ENCODE data around the gene ALPL. TPM values are rescaled to one million over a fixed set of nuclear protein-coding genes. Genes with fewer than 3 reads are reported as not detected.

Gene ALPL
- total RNA-seq, 2 donors from 2014 or later: 16.2 to 50.3 TPM

- Histone ChIP-seq H3K4me1 (peaks cover 0 to 50% of the 10 kb centered on the region in 2 donors), H3K4me3 (no peak overlapping the region), H3K9me3 (no peaks in the 10 kb centered on the region), H3K36me3 (no peaks in the 10 kb centered on the region), H3K27ac (peak overlapping the region; percentile 51 to 80), H3K27me3 (no peaks in the 10 kb centered on the region)
- DNase-seq (ENCODE audit: low spot score): peak; percentile 72
- TF ChIP-seq CTCF (IDR thresholded peaks at IDR 0.05): no peak
Observed at GRCh38 chr1:21536218-21536617, 27.0 kb downstream of the ALPL start.

DNA sequence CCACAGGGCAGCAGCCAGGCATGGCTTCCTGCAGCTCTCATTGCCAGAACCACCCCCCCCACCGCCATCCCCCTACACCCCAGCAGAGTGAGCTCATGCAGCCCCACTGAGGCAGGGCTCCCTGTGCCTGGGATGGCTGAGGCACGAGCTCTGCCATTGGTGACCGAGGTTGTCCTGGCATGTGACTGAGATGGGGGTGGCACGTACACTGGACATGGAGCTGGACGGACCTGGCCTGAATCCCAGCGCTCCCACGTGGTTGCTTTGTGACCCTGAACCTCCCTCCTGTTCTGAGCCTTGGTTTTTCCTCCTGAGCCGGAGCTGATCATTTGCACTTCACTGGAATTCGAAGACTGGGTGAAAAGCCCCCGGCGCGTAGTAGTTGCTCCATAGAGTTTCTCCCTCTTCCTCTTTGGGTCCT, 28.3 kb downstream of the ALPL start:
- H3K36me3 ChIP-seq: no peaks in the 10 kb centered on the region
- DNase-seq (ENCODE audit: low spot score): peak; percentile 80
- peak overlapping the region; percentile 80 to 88 for H3K27ac ChIP-seq
- peaks cover 0 to 63% of the 10 kb centered on the region in 2 donors for H3K4me1 ChIP-seq
- no peaks in the 10 kb centered on the region for H3K27me3 ChIP-seq
- no peak for TF ChIP-seq CTCF (IDR thresholded peaks at IDR 0.05)
- no peak overlapping the region for H3K4me3 ChIP-seq
- H3K9me3 ChIP-seq: no peaks in the 10 kb centered on the region

DNA sequence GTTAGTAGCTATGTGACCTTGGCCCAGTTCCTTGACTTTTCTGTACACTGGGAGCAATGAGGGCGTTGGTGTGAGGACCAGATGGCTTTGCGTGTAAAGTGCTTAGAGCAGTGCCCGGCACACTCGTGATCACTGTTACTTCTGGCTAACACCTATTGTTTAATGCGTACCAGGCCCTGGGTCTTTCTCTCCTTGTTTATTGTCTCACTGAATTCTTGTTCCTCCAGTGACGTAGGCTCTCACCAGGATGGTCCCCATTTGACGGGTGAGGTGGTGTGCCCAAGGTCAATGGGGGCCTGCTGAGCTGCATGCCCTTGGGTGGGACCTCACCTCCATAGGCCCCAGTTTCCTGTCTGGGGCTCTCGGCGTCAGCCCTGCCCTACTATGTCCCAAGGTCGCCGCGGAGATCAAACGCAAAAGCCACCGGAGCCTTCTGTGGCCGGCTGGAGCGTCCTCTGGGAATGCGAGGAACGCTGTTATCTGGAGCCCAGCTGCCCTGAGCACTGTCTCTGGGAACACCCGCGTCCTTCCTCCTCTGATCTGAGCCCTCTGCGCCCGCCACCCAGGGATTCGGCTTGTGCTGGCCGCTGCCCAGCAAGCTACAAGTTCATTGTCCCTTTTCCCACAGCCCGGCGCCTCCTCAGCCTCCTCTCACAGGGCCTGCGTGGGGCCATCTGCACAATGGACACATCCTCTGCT, 28.9 kb downstream of the ALPL start:
- no peaks in the 10 kb centered on the region for H3K9me3 ChIP-seq
- no peak overlapping the region for H3K4me3 ChIP-seq
- H3K27me3 ChIP-seq: no peaks in the 10 kb centered on the region
- peak; percentile 79 for DNase-seq (ENCODE audit: low spot score)
- H3K36me3 ChIP-seq: no peaks in the 10 kb centered on the region
- peak overlapping the region; percentile 80 to 88 for H3K27ac ChIP-seq
- peaks cover 0 to 67% of the 10 kb centered on the region in 2 donors for H3K4me1 ChIP-seq
- no peak for TF ChIP-seq CTCF (IDR thresholded peaks at IDR 0.05)

DNA sequence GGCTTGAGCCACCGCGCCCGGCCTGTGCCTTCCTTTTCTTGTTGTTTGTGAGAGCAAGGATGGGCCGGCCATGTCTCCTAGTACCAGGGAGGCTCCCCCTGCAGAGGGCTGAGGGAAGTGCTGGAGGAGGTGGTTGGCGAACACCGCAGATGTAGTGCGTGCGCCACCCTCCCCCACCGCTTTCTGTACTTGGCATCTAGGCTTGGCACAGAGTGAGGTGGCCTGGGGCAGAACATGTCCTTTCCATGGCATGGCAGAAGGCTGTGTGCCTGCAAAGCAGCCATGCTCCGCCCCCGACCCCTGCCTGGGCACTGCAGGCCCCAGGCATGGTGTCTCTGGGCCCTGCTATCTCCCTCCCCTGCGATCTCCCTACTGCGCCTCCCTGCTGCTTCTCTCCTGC, 30.7 kb downstream of the ALPL start:
- Histone ChIP-seq H3K36me3 (no peaks in the 10 kb centered on the region), H3K27ac (peak overlapping the region; percentile 80 to 88), H3K4me1 (peaks cover 0 to 77% of the 10 kb centered on the region in 2 donors), H3K4me3 (no peak overlapping the region), H3K27me3 (no peaks in the 10 kb centered on the region), H3K9me3 (no peaks in the 10 kb centered on the region)
- peak; percentile 74 for DNase-seq (ENCODE audit: low spot score)
- TF ChIP-seq CTCF (IDR thresholded peaks at IDR 0.05): peak; percentile 12 to 43

GRCh38 chr1:21541329-21541728, 32.1 kb downstream of the ALPL start:
- Histone ChIP-seq H3K36me3 (no peaks in the 10 kb centered on the region), H3K4me3 (no peak overlapping the region), H3K9me3 (no peaks in the 10 kb centered on the region), H3K27ac (peak overlapping the region; percentile 80 to 88), H3K4me1 (peaks cover 0 to 72% of the 10 kb centered on the region in 2 donors), H3K27me3 (no peaks in the 10 kb centered on the region)
- TF ChIP-seq CTCF (IDR thresholded peaks at IDR 0.05): no peak
- DNase-seq (ENCODE audit: low spot score): no peak

DNA sequence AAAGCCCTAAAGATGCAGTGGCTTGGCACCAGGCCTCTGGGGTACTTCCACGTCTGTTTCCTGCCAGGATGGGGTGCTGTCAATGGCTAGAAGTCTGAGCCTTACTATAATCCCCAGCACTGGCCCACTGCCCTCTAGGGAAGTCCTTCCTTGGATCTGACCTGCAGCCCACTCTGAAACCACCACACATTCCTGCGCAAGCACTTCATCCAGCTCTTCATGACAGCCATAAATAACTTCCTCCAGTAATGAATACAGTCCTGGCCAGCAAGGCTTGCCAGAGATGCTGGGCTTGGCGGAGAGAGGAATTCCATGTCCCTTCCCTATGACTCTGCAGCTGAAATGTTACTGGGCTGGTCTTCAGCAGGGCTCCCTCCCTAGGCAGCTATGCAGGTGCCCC, 32.6 kb downstream of the ALPL start:
- H3K27ac ChIP-seq: peak overlapping the region; percentile 80 to 88

More for the DNA sequence above, 32.6 kb downstream of the ALPL start:
- Histone ChIP-seq H3K9me3 (no peaks in the 10 kb centered on the region), H3K27me3 (no peaks in the 10 kb centered on the region), H3K4me3 (no peak overlapping the region), H3K4me1 (peaks cover 0 to 69% of the 10 kb centered on the region in 2 donors), H3K36me3 (no peaks in the 10 kb centered on the region)
- DNase-seq (ENCODE audit: low spot score): peak; percentile 76
- no peak for TF ChIP-seq CTCF (IDR thresholded peaks at IDR 0.05)
